HL-60 (cell line): ENCODE data around the gene GPR149.
A peak's percentile ranks its signal among the peaks of the same experiment; 100 is the strongest.

Experiments used
- GABPA ChIP-seq: IDR thresholded peaks from 2 replicates; pipeline ENCODE4 v1.6.1; 2012; ENCODE audit warnings: low read depth
- POLR2AphosphoS5 ChIP-seq: IDR thresholded peaks from 2 replicates; pipeline ENCODE4 v1.6.1; 2012; ENCODE audit warnings: low read depth
- SPI1 ChIP-seq: IDR thresholded peaks from 2 replicates; pipeline ENCODE4 v1.6.1; 2012; ENCODE audit warnings: low read depth, mild to moderate bottlenecking, borderline replicate concordance
- TF ChIP-seq, protein P1 (sequence below): IDR thresholded peaks from one replicate; pipeline ENCODE4 v1.5.1; 2011; ENCODE audit warnings: low read length, control low read depth, inconsistent platforms; ENCODE audit not compliant: insufficient read depth
- TF ChIP-seq, protein P2 (sequence below): IDR thresholded peaks from 2 replicates; pipeline ENCODE4 v1.6.1; 2012; ENCODE audit warnings: low read depth; ENCODE audit not compliant: insufficient replicate concordance

DNA sequence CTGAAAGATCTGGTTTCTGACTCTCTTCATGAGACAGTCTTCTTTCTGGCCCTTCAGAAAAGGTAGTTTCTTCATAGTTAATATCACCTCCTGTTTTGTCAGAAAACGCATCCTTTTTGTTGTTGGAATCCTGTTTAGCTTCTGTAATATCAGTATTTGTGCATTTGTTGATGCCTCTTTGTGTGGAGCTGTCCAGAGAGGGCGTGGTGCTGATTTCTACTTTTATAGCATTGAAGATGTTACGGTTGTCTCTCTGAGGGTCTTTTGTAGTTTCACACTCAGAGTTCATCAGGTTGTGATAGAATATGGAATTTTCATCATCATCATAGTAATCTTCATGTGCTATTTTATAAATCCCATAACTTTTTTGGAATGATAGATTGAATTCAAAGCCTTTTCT is 8.9 kb downstream of the GPR149 start:
- TF ChIP-seq, protein P1, sequence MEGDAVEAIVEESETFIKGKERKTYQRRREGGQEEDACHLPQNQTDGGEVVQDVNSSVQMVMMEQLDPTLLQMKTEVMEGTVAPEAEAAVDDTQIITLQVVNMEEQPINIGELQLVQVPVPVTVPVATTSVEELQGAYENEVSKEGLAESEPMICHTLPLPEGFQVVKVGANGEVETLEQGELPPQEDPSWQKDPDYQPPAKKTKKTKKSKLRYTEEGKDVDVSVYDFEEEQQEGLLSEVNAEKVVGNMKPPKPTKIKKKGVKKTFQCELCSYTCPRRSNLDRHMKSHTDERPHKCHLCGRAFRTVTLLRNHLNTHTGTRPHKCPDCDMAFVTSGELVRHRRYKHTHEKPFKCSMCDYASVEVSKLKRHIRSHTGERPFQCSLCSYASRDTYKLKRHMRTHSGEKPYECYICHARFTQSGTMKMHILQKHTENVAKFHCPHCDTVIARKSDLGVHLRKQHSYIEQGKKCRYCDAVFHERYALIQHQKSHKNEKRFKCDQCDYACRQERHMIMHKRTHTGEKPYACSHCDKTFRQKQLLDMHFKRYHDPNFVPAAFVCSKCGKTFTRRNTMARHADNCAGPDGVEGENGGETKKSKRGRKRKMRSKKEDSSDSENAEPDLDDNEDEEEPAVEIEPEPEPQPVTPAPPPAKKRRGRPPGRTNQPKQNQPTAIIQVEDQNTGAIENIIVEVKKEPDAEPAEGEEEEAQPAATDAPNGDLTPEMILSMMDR = no peak
- TF ChIP-seq SPI1 = no peak
- no peak for TF ChIP-seq POLR2AphosphoS5
- TF ChIP-seq, protein P2, sequence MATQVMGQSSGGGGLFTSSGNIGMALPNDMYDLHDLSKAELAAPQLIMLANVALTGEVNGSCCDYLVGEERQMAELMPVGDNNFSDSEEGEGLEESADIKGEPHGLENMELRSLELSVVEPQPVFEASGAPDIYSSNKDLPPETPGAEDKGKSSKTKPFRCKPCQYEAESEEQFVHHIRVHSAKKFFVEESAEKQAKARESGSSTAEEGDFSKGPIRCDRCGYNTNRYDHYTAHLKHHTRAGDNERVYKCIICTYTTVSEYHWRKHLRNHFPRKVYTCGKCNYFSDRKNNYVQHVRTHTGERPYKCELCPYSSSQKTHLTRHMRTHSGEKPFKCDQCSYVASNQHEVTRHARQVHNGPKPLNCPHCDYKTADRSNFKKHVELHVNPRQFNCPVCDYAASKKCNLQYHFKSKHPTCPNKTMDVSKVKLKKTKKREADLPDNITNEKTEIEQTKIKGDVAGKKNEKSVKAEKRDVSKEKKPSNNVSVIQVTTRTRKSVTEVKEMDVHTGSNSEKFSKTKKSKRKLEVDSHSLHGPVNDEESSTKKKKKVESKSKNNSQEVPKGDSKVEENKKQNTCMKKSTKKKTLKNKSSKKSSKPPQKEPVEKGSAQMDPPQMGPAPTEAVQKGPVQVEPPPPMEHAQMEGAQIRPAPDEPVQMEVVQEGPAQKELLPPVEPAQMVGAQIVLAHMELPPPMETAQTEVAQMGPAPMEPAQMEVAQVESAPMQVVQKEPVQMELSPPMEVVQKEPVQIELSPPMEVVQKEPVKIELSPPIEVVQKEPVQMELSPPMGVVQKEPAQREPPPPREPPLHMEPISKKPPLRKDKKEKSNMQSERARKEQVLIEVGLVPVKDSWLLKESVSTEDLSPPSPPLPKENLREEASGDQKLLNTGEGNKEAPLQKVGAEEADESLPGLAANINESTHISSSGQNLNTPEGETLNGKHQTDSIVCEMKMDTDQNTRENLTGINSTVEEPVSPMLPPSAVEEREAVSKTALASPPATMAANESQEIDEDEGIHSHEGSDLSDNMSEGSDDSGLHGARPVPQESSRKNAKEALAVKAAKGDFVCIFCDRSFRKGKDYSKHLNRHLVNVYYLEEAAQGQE = peak; percentile 99
- TF ChIP-seq GABPA = no peak
